PFSK-1 (cell line): ENCODE results near the gene WDR53.

Experiments
- FOXP2 ChIP-seq: optimal IDR thresholded peaks from 2 replicates; pipeline ENCODE3; 2011; ENCODE audit warnings: borderline replicate concordance, control low read depth, inconsistent platforms; ENCODE audit not compliant: insufficient read depth; ENCODE audit errors: extremely low read length, extremely low read depth
- POLR2AphosphoS5 ChIP-seq: IDR thresholded peaks from 2 replicates; pipeline ENCODE4 v1.6.1; 2012; ENCODE audit warnings: low read depth, mild to moderate bottlenecking, control low read depth, low read length, moderate library complexity
- REST ChIP-seq, 2 experiments: IDR thresholded peaks; 2 replicates each; pipeline versions ENCODE4 v1.6.1 to v1.8.0; 2011 to 2012; ENCODE audit warnings: low read depth in 2 of 2, low read length in 2 of 2, control low read depth in 1 of 2, inconsistent platforms in 1 of 2, mild to moderate bottlenecking in 1 of 2, moderate library complexity in 1 of 2; ENCODE audit not compliant: insufficient read depth in 1 of 2
- SIN3A ChIP-seq: IDR thresholded peaks from 2 replicates; pipeline ENCODE4 v1.6.1; 2012; ENCODE audit warnings: mild to moderate bottlenecking, low read length, moderate library complexity, borderline replicate concordance; ENCODE audit not compliant: insufficient read depth
- TAF1 ChIP-seq: IDR thresholded peaks from 2 replicates; pipeline ENCODE4 v1.6.1; 2012; ENCODE audit warnings: low read length, control low read depth, borderline replicate concordance; ENCODE audit not compliant: insufficient read depth

The WDR53 gene

GRCh38 chr3:196608693-196609092, 40.3 kb upstream of the WDR53 start:
- TF ChIP-seq REST (IDR thresholded peaks at IDR 0.05; ENCODE audit: insufficient read depth in 1 of 2, low read depth in 2 of 2, low read length in 2 of 2) = no peak
- no peak for TF ChIP-seq POLR2AphosphoS5
- TF ChIP-seq TAF1 = no peak
- TF ChIP-seq FOXP2 = no peak
- TF ChIP-seq SIN3A = no peak

GRCh38 chr3:196604548-196604947, 36.2 kb upstream of the WDR53 start:
- TF ChIP-seq REST (IDR thresholded peaks at IDR 0.05; ENCODE audit: insufficient read depth in 1 of 2, low read depth in 2 of 2, low read length in 2 of 2) = no peak
- TF ChIP-seq SIN3A = no peak
- TF ChIP-seq POLR2AphosphoS5 = no peak
- no peak for TF ChIP-seq FOXP2
- TF ChIP-seq TAF1 = no peak

- TF ChIP-seq POLR2AphosphoS5 (no peak), REST (IDR thresholded peaks at IDR 0.05; ENCODE audit: insufficient read depth in 1 of 2, low read depth in 2 of 2, low read length in 2 of 2) (no peak), SIN3A (no peak), TAF1 (no peak)
Observed at GRCh38 chr3:196603683-196604082, 35.3 kb upstream of the WDR53 start.

DNA sequence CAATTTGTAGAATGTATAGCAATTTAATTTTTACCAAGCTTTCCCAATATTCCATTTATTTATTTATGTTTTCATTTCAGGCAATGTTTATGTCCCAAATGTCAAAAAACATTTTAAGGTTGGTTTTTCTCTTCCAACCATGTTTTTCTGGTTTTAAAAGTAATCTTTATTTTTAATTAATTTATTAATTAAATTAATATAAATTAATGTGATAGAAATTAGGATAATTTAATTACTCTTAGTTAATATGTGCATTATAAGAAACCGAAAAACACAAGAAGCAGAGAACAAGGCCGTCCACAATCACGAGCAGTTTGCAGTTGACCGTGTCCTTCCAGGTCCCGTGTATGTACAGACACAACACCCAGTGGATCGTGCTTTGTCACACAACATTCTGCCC, 34.3 kb upstream of the WDR53 start:
- TF ChIP-seq FOXP2 (no peak), TAF1 (no peak), REST (IDR thresholded peaks at IDR 0.05; ENCODE audit: insufficient read depth in 1 of 2, low read depth in 2 of 2, low read length in 2 of 2) (no peak), POLR2AphosphoS5 (no peak), SIN3A (no peak)

DNA sequence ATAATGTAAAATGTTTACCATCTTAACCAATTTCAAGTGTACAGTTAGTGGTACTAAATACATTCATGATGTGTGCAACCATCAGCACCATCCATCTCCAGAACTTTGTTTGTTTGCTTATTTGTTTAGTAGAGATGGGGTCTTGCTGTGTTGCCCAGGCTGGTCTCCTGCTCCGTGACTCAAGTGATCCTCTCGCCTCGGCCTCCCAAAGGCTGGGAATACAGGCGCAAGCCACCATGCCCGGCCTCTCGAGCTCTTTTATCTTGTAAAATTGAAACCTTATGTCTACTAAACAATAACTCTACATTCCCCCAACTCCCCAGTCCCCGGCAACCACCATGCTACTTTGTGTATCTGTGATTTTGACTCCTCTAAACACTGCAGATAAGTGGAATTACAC, 32.0 kb upstream of the WDR53 start:
- TF ChIP-seq SIN3A = no peak
- TF ChIP-seq FOXP2 = no peak
- TF ChIP-seq REST (IDR thresholded peaks at IDR 0.05; ENCODE audit: insufficient read depth in 1 of 2, low read depth in 2 of 2, low read length in 2 of 2) = no peak
- TF ChIP-seq POLR2AphosphoS5 = no peak
- TF ChIP-seq TAF1 = no peak
